ENCODE results near the gene CAMTA1.

Gene CAMTA1

DNA sequence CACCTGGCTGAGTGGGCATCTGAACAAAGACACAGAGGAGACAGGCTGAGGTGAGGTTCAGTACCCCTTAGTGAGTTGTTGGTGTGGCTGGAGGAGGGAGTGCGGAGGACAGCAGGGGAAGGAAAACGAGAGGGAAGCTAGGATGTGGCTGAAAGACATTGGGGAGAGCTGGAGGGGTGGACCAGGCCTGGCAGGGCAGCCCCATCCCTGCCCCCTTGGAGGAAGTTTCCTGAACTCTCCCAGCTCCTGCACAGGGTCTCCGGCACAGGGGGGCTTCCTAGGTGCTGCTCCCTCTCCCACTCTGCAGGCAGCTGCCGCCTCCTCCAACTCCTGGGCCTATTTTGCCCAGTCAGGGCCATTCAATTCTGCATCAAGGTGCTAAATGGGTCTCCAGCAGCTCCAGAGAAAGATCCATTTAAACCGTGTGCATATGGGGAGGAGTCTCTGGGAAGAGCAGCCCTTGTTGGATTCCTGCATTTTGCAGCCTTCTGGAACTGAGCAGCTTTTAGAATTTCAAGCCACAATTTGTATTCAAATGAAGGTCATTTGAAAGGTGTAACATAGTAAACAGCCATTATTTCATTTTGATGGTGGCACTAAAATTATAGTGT is 193.9 kb downstream of the CAMTA1 start:
- no peak for DNase-seq (ENCODE audit: low read depth in 2 of 2)

DNA sequence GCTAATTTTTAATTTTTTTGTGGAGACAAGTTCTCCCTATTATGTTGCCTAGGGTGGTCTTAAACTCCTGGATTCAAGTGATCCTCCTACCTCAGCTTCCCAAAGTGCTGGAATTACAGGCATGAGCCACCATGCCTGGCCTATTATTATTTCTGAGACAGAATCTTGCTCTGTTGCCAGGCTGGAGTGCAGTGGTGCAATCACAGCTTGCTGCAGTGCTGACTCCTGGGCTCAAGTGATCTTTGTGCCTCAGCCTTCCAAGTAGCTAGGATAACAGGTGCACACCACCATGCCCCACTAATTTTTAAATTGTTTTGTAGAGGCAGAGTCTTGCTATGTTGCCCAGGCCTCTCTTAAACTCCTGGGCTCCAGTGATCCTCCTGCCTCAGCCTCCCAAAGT is 196.3 kb downstream of the CAMTA1 start:
- no peak for DNase-seq (ENCODE audit: low read depth in 2 of 2)

DNA sequence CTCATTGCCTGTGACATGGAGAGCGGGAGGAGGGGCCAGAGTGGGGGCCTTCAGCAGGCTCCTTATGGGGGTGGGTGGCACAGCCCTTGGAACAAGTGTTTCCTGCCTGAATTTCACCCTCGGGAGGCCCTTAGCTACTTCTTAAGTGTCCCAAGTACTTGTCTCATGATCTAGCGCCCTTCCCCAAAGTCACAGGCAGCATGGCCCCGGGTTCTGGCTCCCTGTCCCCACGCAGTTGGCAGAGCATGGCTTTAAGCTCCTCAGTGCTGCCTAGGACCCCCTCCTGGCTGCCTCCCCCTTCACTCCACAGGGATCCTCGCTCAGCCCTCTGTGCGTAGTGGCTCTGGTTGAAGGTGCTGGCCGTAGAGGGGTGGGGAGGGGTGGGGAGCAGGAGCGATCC is 197.2 kb downstream of the CAMTA1 start:
- no peak for DNase-seq (ENCODE audit: low read depth in 2 of 2)

DNA sequence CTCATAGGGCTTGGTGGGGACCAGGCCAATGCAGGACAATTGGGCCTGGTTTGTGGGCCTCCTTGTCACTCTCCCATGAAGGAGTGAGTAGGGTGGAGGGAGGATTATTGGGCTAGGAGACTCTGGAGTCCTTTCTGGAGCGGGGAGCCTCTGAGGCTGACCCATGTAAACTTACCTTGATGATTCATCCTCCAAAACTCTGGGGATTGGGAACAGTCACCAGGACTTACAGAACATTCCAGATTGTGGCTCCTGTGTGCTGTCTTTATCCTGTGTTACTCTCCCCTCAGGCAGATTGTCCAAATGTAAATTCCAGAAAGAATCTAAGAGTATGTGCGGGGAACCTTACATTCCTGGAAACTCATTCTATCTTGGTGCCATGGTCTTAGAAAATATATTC is 197.6 kb downstream of the CAMTA1 start:
- no peak for DNase-seq (ENCODE audit: low read depth in 2 of 2)

DNA sequence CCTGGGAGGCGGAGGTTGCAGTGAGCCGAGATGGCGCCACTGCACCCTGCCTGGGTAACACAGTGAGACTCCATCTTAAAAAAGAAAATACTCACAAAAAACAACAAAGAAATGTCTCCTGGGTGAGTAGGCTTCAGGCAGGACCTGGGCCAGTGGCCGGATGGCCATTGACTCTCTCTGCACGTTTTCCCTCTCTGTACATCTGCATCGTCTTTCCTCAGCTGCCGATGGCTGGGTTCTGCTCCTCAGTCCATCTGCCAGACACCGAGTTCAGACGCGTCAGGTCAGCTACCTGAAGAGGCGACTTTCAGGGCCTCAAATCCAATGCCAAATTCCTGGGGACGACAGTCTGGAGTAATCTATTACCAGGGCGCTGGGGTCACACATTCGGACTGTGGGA is 199.3 kb downstream of the CAMTA1 start:
- no peak for DNase-seq (ENCODE audit: low read depth in 2 of 2)

DNA sequence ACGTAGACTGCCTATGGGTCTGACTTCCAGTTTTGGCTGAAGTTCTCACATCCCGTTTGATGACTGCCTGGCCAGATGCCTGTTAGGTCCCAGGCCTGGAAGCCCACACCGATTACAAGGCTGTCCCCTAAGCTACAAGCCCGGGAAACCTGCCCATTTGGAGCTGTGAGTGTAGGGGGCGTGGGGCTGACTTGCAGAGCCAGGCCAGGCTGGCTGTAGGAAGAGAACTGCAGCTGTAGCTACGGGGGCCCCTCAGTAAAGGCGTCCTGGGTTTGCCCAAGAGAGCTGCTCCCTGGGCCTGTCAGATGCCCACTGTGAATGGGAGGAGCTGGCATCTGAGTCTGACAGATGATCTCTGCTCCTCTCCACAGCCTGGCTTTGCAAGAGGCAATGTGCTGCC is 199.7 kb downstream of the CAMTA1 start:
- DNase-seq (ENCODE audit: low read depth in 2 of 2), result no peak

DNA sequence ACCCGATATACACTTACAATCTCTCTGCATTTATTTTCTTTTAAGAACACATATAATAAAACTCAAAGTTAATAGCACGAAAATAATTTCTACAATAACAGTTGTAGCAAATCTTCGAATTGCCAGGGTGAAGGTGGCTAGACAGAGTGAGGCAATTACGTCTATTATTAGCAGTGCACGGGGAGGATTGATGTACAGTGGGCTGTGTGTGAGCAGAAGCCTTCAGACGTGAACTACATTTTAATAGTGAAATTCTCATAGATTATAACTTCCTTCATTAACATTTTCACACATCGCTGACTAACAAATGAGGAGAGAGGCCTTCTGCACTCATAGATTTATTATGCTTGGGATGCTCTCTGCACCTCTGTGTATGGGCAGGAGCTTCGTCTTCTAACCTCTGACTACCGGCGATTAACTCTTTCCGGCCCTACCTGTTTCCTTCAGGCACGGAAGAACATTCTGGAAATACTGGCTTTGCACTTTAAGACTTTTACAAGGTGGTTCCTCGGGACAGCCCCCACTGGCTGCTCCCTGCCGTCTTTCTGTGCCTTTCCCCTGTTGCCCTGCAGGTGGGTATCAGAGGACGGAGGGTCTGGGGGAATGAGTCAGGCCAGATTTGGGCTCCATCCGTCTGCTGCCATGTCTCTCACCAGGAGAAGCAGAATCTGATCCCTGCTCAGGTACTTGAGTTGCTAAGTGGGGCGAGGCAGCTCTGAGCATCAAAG is 200.5 kb downstream of the CAMTA1 start:
- DNase-seq (ENCODE audit: low read depth in 2 of 2), result no peak

DNA sequence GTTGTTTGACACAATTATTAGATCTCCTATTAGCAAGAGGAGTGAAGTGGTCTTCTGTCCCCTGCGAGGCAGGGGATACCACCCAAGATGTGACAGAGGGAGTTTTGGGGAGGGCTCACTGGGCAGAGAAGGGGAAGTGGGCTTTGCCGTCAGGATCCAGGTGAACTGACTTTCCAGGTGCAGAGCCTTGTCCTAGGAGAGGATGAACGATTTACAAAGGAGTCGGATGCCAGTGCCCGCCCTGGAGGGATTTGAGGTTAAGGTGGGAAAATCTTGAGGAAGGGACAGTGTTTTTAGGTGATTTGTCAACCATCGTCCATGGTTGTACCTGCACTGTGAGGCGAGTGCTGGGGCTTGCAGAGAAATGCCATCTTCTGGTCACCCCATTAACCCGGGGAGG is 201.0 kb downstream of the CAMTA1 start:
- no peak for DNase-seq (ENCODE audit: low read depth in 2 of 2)

DNA sequence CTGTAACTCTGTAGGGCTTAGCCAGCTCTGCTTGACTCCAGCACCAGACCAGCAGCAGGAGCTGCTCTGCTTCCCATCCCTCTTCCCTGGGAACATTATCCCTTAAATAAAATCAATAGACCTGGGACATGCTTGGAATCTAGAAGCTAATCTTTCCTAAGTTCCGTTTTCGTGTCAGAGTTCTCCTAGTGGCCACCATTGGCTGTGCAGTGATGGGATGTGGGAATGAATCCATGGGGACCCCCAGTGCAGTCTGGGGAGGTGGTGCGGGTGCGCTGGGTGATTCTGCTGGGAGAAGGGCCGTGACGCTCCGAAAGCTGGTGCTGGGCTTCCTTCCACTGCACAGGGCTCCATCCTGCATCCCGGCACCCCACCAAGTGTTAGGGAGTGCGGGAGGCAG is 202.7 kb downstream of the CAMTA1 start:
- no peak for DNase-seq (ENCODE audit: low read depth in 2 of 2)

DNA sequence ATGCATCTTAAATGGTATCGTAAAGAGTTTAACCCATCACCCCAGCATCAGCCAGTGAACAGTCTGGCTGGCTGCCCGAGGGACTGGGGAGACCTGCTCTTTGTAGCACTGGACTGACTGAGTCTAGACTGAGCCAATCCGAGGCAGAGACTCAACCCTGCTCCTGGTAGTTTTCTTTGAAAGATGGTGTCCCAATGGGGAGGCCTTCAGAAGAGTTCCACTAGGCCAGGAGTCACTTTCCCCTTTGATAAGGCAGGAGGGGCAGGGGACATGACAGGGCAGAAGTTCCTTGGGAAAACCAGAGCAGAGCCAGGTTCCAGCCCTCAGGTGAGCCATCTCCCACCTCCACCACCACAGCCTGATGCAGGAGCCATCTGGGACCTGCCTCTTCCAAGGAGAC is 203.5 kb downstream of the CAMTA1 start:
- no peak for DNase-seq (ENCODE audit: low read depth in 2 of 2)

DNA sequence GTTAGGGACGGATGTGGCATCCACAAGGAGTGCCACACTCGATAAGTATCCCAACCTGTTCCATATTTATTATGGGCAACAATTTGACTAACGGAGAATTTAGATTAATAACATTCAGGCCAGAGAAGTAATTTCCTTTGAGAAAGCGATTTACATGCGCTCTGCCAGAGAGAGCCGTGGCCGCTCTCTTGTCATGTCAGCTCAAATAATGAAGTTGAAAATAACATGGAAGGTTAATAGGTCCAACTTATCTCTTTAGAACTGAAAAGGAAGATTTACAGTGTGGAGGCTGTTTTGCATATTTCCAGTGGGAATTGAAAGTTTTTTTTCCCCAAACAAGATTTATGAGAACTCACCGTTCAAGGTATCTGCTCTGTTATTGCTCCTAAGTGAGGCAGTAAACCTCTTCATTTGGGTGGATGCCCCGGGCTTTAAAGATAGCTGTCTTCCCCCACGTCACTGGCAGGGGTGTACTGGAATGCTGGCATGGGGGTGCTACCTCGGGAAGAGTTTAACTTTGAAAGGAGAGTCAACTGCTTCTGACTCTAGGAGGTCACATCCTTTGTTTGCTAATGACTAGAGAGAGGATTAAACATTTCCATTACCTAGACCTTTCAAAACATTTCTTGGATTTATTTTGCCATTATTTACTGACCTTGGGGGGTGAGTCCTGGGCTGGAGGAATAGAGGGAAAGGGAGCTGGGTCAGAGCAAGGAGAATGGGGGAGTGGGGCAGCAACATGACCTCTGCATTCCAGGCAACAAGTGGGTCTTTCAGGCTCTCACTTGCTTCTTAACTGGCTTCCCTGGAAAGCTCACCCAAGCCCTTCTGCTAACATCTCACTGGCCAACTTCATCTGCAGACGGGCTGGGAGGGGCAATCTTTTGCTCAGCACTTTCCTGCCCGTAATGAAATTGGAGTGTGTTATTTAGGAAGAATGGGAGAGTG is 204.2 kb downstream of the CAMTA1 start:
- DNase-seq (ENCODE audit: low read depth in 2 of 2), result no peak

DNA sequence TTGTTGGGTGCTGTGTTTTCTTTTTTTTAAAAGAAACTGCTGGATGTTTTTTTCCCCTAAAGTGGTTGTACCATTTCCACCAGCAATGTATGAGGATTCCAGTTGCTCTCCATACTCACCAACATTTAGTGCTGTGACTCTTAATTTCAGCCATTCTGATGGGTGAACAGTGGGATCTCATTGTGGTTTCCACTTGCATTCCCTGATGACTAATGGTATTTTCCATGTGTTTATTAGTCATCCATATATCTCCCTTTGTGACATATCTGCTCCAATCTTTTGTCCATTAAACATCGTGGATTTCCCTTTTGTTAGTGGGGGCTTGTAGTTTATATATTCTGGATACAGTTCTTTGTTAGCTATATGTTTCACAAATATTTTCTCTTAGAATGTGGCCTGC is 206.0 kb downstream of the CAMTA1 start:
- DNase-seq (ENCODE audit: low read depth in 2 of 2), result no peak

DNA sequence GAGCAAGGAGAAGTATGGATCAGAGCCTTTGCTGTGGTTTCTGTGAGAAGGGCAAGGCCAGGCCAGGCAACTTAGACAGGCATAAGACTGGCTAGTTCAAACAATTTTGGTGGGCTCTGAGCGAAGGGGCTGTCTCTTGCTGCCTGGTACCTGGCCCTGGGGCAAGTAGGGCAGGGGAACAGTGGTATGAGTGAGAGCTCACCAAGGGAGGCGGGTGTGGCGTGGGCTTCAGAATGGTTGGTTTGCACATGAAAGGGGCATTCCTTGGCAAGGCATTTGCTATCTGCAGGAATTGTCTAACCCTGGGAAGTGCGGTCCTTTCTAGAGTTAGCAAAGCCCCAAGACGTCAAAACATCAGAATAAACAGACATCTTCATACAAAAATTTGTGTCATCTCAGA is 210.5 kb downstream of the CAMTA1 start:
- no peak for DNase-seq (ENCODE audit: low read depth in 2 of 2)

DNA sequence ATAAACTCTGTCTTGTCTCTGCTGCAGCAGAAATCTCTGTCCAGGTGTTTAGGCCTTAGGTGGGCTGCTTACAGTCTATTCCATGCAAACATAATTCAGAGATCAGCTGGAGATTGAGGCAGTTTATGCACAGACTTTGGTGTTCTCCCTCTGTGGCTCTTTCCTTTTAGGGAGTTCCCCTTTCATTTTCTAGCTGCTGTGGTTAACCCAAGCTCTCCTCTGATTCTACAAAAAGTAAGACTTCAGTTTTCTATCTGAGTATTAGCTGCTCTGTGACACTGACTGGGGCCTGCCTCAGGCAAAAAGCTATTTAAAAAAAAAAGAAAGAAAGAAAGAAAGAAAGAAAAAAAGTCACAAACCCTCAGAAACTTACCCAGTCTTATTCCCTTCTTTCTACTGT is 211.1 kb downstream of the CAMTA1 start:
- no peak for DNase-seq (ENCODE audit: low read depth in 2 of 2)

DNA sequence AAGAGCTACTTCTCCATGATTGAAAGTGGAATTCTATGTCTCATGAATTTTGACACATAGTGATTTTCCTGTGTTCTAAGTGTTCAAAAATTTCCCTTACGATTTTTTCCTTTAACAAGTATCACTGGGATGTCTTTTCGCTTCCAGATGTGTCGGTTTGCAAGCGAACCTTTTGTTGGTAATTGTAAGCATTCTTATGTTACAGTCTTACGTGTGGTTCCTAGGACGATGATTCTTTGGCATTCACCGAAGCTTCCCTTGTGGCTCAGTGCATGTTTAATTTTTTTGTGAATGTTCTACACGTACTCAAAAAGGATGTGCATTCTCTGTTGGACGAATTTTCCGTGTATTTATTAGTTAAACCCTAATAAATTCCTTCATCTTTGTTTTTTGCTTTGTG is 211.6 kb downstream of the CAMTA1 start:
- DNase-seq (ENCODE audit: low read depth in 2 of 2), result no peak

DNA sequence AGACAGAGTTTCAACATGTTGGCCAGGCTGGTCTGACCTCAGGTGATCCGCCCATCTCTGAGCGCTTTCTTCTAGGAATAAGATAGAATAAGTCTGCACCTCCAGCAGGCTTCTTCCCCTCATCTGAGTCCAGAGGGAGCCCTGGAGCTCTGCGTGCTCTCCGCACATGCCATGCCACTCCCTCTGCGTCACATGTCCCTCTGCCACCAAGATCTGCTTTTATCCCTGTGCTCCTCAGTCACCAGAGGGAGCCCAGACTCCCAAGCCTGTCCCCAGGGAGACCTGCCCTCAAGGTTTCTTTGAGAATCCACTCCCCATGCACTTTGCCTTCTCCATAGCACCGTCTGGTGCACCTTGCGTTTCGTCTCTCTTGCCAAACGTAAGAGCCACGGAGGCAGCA is 213.0 kb downstream of the CAMTA1 start:
- DNase-seq (ENCODE audit: low read depth in 2 of 2), result no peak

DNA sequence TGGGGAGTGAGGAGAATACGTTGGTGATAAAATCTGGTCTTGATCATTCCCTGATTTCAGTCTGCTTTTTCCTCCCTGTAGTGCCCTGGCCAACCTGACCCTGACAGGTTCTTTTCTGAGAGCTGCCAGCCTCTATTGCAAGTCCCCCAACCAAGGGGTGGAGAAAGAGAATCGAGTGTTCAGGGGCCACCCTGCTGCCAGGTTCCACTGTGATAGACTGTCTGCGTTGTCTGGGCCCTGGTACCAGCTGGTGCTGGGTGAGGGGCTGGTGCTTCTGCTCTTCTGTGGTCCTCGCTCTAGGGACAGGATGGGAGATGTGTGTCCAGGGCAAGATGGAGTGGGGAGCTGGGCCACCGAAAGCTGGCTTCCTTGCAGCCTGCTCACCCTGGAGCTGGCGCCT is 214.6 kb downstream of the CAMTA1 start:
- no peak for DNase-seq (ENCODE audit: low read depth in 2 of 2)

DNA sequence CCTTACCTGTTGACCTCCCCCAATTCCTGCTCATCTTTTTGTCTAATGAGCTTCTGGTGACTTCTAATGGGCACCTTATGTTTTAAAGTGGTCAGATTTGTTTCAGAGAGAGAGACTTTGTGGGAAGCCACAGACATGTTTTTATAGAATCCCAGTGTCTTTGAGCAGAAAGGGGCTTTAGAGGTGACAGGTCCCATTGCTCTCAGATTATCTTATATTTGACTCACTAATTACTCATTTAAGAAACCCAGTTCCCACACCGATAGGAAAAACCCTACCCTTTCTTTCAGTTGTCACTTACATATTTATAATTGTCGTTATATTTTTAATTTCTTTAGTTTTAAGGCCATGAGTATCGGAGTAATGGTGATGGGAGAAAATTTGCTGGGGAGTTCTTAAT is 215.5 kb downstream of the CAMTA1 start:
- DNase-seq (ENCODE audit: low read depth in 2 of 2), result no peak

DNA sequence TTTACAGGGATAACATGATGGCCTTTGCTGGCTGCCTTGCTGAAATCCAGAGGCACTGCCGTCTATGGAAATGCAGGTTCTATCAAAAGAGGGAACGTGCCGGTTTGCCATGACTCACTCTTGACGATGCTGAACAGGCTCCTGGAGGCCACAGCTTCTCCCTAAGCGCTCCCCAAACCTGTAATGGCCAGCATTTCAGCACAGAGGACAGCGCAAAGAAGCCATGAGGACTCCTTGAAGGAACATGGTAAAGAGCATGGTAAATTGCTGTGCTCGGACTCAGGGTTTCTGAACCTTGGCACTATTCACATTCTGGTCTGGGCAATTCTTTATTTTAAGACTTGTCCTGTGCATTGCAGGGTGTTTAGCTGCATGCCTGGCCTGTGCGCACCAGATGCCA is 217.5 kb downstream of the CAMTA1 start:
- DNase-seq (ENCODE audit: low read depth in 2 of 2), result no peak

DNA sequence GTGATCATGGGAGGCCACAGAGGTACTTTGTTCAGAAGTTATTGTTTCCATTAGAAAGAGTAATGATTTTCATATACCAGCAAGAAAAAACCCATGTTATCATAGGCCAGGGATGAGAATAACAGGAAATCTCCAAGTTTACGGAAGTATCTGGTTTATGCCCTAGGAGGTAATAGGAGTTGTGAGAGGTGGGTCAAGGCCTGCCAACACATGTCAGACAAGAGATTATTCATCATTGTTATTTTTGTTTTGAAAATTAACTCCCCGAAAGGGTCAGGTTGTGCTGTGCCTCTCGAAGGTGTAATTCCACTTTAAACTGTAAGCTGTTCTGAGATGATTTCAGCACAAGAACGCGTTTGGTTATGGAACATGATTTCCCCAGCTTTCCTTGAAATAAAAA is 218.4 kb downstream of the CAMTA1 start:
- no peak for DNase-seq (ENCODE audit: low read depth in 2 of 2)

DNA sequence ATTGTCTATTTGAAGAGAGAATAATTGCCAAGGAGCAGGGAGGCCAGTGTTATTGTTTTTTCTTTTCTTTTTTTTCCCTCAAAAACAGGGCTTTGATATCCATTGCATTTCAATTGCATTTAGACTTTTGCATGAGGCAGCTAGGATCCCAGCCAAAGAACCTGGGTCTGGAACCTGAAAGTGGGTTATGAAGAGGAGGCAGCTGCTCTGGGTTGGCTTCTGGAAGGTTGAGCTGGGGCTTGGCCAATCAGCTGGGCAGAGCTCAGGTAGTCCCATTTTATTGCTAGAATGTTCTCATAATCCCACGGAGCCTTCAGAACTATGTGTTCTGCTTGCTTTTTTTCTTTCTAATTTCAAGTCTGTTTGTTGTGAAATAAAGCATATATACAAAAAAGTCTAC is 218.9 kb downstream of the CAMTA1 start:
- no peak for DNase-seq (ENCODE audit: low read depth in 2 of 2)

DNA sequence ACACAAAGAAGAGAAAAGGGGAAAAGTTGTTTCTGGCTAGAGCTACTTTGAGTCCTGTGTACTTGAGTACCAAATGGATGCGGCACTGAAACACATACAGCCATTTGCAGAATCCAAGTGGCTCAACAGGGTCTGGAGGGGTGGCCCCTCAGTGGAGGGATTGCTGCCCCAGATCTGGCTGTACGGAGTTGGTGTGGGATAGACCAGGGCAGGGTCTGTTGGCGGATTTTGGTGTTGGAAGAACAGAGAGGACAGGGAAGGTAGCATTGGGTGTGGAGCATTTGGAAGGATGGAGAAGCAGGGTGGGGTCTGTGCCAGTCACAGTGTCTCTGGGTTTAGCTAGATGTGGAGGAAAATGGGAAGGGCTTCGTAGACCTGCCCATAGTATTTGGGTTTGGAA is 220.5 kb downstream of the CAMTA1 start:
- no peak for DNase-seq (ENCODE audit: low read depth in 2 of 2)

Measured in stimulated activated CD4-positive, alpha-beta T cell treated with anti-CD3 and anti-CD28 coated beads, Interleukin-4, amount 100 ng/mL, for 48 hours (primary cell).